Left lung (tissue), 10 donors: ENCODE results near the gene HMMR. TPM values are rescaled to one million over a fixed set of nuclear protein-coding genes. Genes with fewer than 3 reads are reported as not detected.
"Not testable (repeated sequence)": the region's sequence is repeated elsewhere in the genome, so short reads cannot be mapped to it uniquely, and the experiment has no call there.

ENCODE experiments used
- ATAC-seq: fragments of 200-7000 bp; cut with Tn5 transposase; one replicate; pipeline ENCODE4 v1.9.1; 2020; ENCODE audit warnings: moderate library complexity
- DNase-seq, 4 donors: peaks; one replicate each; pipeline ENCODE4 v3.0.0-alpha.2; 2013 to 2020
- H3K27ac ChIP-seq, 2 donors: fragments of 200-600 bp; sonication (generic) in 1 of 2; one replicate each; pipeline versions ENCODE4 v1.5.0 to v1.8.0; 2020 to 2021
- H3K27me3 ChIP-seq, 2 donors: fragments of 200-600 bp; sonication (generic) in 1 of 2; one replicate each; pipeline versions ENCODE4 v1.5.0 to v1.8.0; 2020 to 2021
- H3K36me3 ChIP-seq, 2 donors: fragments of 200-600 bp; sonication (generic) in 1 of 2; one replicate each; pipeline versions ENCODE4 v1.5.0 to v1.8.0; 2020 to 2021
- H3K4me1 ChIP-seq, 2 donors: fragments of 200-600 bp; one replicate each; pipeline ENCODE4 v1.8.0; 2021
- H3K4me3 ChIP-seq, 2 donors: fragments of 200-600 bp; sonication (generic) in 1 of 2; one replicate each; pipeline versions ENCODE4 v1.5.0 to v1.8.0; 2020 to 2021; ENCODE audit warnings: mild to moderate bottlenecking in 1 of 2
- H3K9me3 ChIP-seq, 2 donors: fragments of 200-600 bp; sonication (generic) in 1 of 2; one replicate each; pipeline versions ENCODE4 v1.5.0 to v1.8.0; 2020 to 2021
- intact Hi-C, 2 donors: fragments of 100-400 bp; cut with DNase I; formaldehyde crosslinking; loops; one replicate each; pipeline versions ENCODE4 v1.11.2 to v1.14.2; 2022
- polyA plus RNA-seq, 6 donors: library from polyadenylated mRNA; unstranded; fragments of 120-200 nt; gene quantifications; one replicate each; pipeline ENCODE4 v1.2.1, GENCODE V29; 2013; ENCODE audit not compliant: insufficient read length in 6 of 6
- total RNA-seq, 2 donors: library from RNA; stranded (reverse); fragmentation: NEBNext Ultra II Directional; extraction: Animal tissue kit (Norgen Biotek cat#: 25700); gene quantifications; one replicate each; pipeline ENCODE4 v1.2.1, GENCODE V29; 2021
- TF ChIP-seq, protein P1 (sequence below), 2 donors: fragments of 200-600 bp; sonication (generic) in 1 of 2; IDR thresholded peaks; one replicate each; pipeline versions ENCODE4 v1.5.0 to v1.8.0; 2021; ENCODE audit warnings: antibody characterized with exemption in 2 of 2
- donor health status: DM: no; HTN: yes; CAD: no.
- donor health status: DM: no; HTN: no; CAD: no.

HMMR gene
- total and polyA plus RNA-seq, 8 donors: 3.6 to 27.5 (median 12.9) TPM

DNA sequence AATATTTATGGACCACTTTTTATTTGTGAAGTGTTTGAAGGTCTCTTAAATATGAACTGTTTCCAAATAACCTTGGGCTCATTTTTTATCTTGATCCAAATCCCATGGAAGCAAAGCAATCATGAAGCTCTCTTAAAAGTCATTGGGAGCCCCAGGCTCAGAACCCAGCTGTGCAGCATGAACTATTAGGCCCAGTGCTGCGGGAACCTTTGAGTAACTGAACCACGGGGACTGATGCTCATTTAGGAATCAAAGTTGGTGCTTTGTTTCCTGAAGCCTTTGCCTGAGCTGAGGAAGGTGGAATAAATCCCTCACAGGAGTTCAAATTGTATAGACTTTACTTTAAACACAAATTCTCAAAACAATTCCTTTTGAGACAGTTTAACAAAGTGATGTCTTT, 72.8 kb downstream of the HMMR start:
- Histone ChIP-seq H3K36me3 (no peaks in the 10 kb centered on the region), H3K4me1 (no peaks in the 10 kb centered on the region), H3K4me3 (no peak overlapping the region), H3K27me3 (no peaks in the 10 kb centered on the region), H3K9me3 (no peaks in the 10 kb centered on the region), H3K27ac (no peak overlapping the region)
- DNase-seq: no peak
- no peak for ATAC-seq
- intact Hi-C loops: no loop called here
- TF ChIP-seq, protein P1, sequence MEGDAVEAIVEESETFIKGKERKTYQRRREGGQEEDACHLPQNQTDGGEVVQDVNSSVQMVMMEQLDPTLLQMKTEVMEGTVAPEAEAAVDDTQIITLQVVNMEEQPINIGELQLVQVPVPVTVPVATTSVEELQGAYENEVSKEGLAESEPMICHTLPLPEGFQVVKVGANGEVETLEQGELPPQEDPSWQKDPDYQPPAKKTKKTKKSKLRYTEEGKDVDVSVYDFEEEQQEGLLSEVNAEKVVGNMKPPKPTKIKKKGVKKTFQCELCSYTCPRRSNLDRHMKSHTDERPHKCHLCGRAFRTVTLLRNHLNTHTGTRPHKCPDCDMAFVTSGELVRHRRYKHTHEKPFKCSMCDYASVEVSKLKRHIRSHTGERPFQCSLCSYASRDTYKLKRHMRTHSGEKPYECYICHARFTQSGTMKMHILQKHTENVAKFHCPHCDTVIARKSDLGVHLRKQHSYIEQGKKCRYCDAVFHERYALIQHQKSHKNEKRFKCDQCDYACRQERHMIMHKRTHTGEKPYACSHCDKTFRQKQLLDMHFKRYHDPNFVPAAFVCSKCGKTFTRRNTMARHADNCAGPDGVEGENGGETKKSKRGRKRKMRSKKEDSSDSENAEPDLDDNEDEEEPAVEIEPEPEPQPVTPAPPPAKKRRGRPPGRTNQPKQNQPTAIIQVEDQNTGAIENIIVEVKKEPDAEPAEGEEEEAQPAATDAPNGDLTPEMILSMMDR (IDR thresholded peaks at IDR 0.05): no peak

DNA sequence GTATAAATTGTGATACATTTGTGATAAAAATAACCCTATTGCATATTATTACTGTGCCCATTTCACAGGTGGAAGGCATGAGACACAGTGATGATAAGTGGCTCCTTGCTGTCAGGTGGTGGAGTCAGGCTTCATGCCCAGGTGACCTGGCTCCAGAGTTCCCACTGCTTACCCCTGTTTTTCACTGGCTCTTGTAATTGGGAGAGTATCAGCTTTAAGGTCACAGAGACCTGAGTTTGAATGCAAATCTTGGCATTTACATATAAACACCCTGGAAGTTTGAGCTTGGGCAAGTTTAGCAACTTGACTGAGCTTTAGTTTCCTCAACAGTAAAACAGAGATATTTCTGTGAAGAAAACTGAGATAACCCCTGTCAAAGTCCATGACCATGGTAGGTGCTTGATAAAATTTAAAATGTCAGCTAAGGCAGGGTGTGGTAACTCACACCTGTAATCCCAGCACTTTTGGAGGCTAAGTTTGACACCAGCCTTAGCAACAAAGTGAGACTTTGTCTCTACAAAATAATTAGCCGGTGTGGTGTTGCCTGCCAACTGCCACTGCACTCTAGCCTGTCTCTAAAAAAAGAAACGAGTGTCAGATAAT, 74.2 kb downstream of the HMMR start:
- DNase-seq: no peak
- H3K27ac ChIP-seq: no peak overlapping the region

DNA sequence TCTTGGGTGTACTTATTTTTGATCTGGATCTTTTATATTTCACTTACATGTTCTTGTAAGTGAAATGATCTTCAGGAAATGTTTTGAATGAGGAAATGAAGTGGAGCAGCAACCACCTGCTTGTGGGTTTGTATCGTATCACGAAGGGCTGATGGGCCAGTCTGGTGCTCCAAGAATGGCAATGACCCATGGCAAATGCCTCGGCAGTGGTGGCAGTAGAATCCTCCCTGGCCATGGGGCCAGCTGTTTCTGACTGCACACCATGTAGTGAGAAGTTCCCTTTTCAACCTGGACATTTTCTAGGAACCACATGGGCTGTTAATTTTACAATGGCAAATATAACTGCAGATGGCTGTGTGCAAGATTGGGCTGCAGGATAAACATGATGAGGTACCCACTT, 74.9 kb downstream of the HMMR start:
- TF ChIP-seq, protein P1 (IDR thresholded peaks at IDR 0.05): no peak
- Histone ChIP-seq H3K36me3 (no peaks in the 10 kb centered on the region), H3K27me3 (no peaks in the 10 kb centered on the region), H3K4me3 (no peak overlapping the region), H3K9me3 (no peaks in the 10 kb centered on the region), H3K4me1 (no peaks in the 10 kb centered on the region), H3K27ac (no peak overlapping the region)
- DNase-seq: no peak
- intact Hi-C loops: no loop called here
- no peak for ATAC-seq

More for the DNA sequence above, 74.2 kb downstream of the HMMR start:
- no peak overlapping the region for H3K4me3 ChIP-seq
- TF ChIP-seq, protein P1 (IDR thresholded peaks at IDR 0.05): no peak
- H3K36me3 ChIP-seq: no peaks in the 10 kb centered on the region
- H3K9me3 ChIP-seq: no peaks in the 10 kb centered on the region
- no peak for ATAC-seq
- intact Hi-C loops: no loop called here
- no peaks in the 10 kb centered on the region for H3K4me1 ChIP-seq
- no peaks in the 10 kb centered on the region for H3K27me3 ChIP-seq

DNA sequence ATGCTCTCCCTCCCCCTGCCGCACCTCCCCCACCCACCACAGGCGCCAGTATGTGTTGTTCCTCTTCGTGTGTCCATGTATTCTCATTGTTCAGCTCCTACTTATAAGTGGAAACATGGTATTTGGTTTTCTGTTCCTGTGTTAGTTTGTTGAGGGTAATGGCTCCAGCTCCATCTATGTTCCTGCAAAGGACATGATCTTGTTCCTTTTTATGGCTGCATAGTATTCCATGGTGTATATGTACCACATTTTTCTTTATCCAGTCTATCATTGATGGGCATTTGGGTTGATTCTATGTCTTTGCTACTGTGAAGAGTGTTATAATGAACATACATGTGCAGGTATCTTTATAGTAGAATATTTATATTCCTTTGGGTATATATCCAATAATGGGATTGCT, 76.0 kb downstream of the HMMR start:
- H3K36me3 ChIP-seq, H3K4me3 ChIP-seq, H3K4me1 ChIP-seq, ATAC-seq, H3K27ac ChIP-seq, H3K27me3 ChIP-seq, DNase-seq, intact Hi-C loops, H3K9me3 ChIP-seq: not testable (repeated sequence)

DNA sequence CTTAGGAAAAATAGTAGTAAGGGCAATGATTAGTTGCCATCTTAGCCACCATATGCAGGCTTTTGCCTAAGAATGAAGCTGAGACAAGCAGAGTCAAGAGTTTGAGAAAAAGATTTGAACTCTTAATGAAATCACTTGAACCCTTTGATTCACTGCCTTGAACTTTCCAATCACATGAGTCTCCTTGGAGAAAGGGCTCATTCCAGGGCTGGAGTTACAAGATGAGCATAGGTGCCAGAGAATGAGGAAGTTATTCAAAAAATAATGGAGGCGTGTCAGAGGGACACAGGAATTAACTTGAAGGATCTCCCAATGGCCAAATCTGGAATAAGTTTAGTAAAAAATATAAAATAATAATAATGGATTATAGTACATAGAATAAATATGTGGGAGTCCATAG, 80.3 kb downstream of the HMMR start:
- no peak for DNase-seq
- intact Hi-C loops: no loop called here
- TF ChIP-seq, protein P1 (IDR thresholded peaks at IDR 0.05): no peak

More for the DNA sequence above, 80.3 kb downstream of the HMMR start:
- H3K4me1 ChIP-seq: no peaks in the 10 kb centered on the region
- peak; percentile 41 for ATAC-seq
- no peaks in the 10 kb centered on the region for H3K36me3 ChIP-seq
- H3K27ac ChIP-seq: no peak overlapping the region
- no peaks in the 10 kb centered on the region for H3K27me3 ChIP-seq
- H3K4me3 ChIP-seq: no peak overlapping the region
- no peaks in the 10 kb centered on the region for H3K9me3 ChIP-seq

Other genes with a start within 250 kb of the HMMR start
- gene CCNG1, start 23.0 kb upstream of the HMMR start, total RNA-seq: 100 to 1,000 TPM in 1 of 2 donors, 10 to 100 TPM in 1; 76.0 to 132 TPM
- 100 to 1,000 TPM; 137 to 173 (median 155) TPM for gene CCNG1, start 23.0 kb upstream of the HMMR start, polyA plus RNA-seq
- gene NUDCD2, start 530 bp upstream of the HMMR start, total RNA-seq: 10 to 100 TPM; 17.9 to 24.8 TPM
- 10 to 100 TPM; 45.8 to 56.7 (median 52.1) TPM for gene NUDCD2, start 530 bp upstream of the HMMR start, polyA plus RNA-seq
- gene MAT2B, start 45.0 kb downstream of the HMMR start, total RNA-seq: 10 to 100 TPM; 51.8 to 61.1 TPM
- gene MAT2B, start 45.0 kb downstream of the HMMR start, polyA plus RNA-seq: 10 to 100 TPM; 78.1 to 98.0 (median 81.3) TPM